Type B pancreatic cell (in vitro differentiated cells): ENCODE results near the gene FLNB. TPM values are rescaled to one million over a fixed set of nuclear protein-coding genes. Genes with fewer than 3 reads are reported as not detected.
A peak's percentile ranks its signal among the peaks of the same experiment; 100 is the strongest.

Experiments used
- DNase-seq: peaks from one replicate; pipeline ENCODE4 v3.0.0; 2021; ENCODE audit warnings: mixed read lengths; ENCODE audit not compliant: unreplicated experiment; ENCODE audit errors: extremely low spot score
- H3K27ac Mint-ChIP-seq: 2 replicates; pipeline ENCODE4 v1.8.0; 2021; ENCODE audit warnings: mild to moderate bottlenecking, mixed read lengths
- H3K27me3 Mint-ChIP-seq: 2 replicates; pipeline ENCODE4 v1.8.0; 2021; ENCODE audit warnings: mixed read lengths
- H3K36me3 Mint-ChIP-seq: 2 replicates; pipeline ENCODE4 v1.8.0; 2021; ENCODE audit warnings: mixed read lengths
- H3K4me1 Mint-ChIP-seq: one replicate; pipeline ENCODE4 v1.8.0; 2021; ENCODE audit warnings: mixed read lengths; ENCODE audit not compliant: unreplicated experiment
- H3K4me3 Mint-ChIP-seq: 2 replicates; pipeline ENCODE4 v1.8.0; 2021; ENCODE audit warnings: mild to moderate bottlenecking, mixed read lengths
- H3K9me3 Mint-ChIP-seq: 2 replicates; pipeline ENCODE4 v1.8.0; 2021; ENCODE audit warnings: mixed read lengths
- CTCF ChIP-seq: fragments of 200-600 bp; sonication (generic); conservative IDR thresholded peaks from 2 replicates; pipeline ENCODE4 v1.5.0; 2021; ENCODE audit warnings: antibody characterized with exemption, mild to moderate bottlenecking
- total RNA-seq: library from RNA; stranded (reverse); gene quantifications from 2 replicates; pipeline ENCODE4 v1.2.1, GENCODE V29; 2021; ENCODE audit warnings: low replicate concordance

Gene FLNB
- total RNA-seq, 1 donor from 2014 or later, result 204 TPM

DNA sequence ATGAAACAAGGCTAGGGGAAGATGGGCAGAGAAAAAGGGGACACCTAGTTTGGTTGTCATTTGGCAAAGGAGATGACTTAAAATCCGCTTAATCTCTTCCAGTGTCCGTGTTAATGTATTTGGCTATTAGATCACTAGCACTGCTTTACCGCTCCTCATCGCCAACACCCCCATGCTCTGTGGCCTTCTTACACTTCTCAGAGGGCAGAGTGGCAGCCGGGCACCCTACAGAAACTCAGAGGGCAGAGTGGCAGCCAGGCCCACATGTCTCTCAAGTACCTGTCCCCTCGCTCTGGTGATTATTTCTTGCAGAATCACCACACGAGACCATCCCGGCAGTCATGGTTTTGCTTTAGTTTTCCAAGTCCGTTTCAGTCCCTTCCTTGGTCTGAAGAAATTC lies 162.9 kb downstream of the FLNB start:
- no peak for DNase-seq
- peak overlapping the region; percentile 16 for H3K4me3 Mint-ChIP-seq
- TF ChIP-seq CTCF, result no peak
- peaks cover 25% of the 10 kb centered on the region for H3K4me1 Mint-ChIP-seq
- no peaks in the 10 kb centered on the region for H3K27me3 Mint-ChIP-seq
- H3K27ac Mint-ChIP-seq, result no peak overlapping the region
- peaks cover 19% of the 10 kb centered on the region for H3K36me3 Mint-ChIP-seq
- H3K9me3 Mint-ChIP-seq, result no peaks in the 10 kb centered on the region

GRCh38 chr3:58173029-58173668 lies 164.9 kb downstream of the FLNB start:
- no peak for DNase-seq
- Mint-ChIP-seq H3K4me1 (peaks cover 25% of the 10 kb centered on the region), H3K27me3 (no peaks in the 10 kb centered on the region), H3K9me3 (no peaks in the 10 kb centered on the region), H3K27ac (peak overlapping the region; percentile 86), H3K36me3 (peaks cover 16% of the 10 kb centered on the region), H3K4me3 (peak overlapping the region; percentile 20)
- no peak for TF ChIP-seq CTCF

GRCh38 chr3:58173669-58174398 lies 165.6 kb downstream of the FLNB start:
- Mint-ChIP-seq H3K4me3 (peak overlapping the region; percentile 55), H3K4me1 (peaks cover 25% of the 10 kb centered on the region), H3K27ac (peak overlapping the region; percentile 86), H3K27me3 (no peaks in the 10 kb centered on the region), H3K36me3 (peaks cover 15% of the 10 kb centered on the region), H3K9me3 (no peaks in the 10 kb centered on the region)
- TF ChIP-seq CTCF, result peak; percentile 46
- DNase-seq, result no peak

GRCh38 chr3:58175187-58175436 lies 166.9 kb downstream of the FLNB start:
- Mint-ChIP-seq H3K27me3 (no peaks in the 10 kb centered on the region), H3K36me3 (peaks cover 9% of the 10 kb centered on the region), H3K4me1 (peaks cover 25% of the 10 kb centered on the region), H3K4me3 (peak overlapping the region; percentile 50), H3K27ac (peak overlapping the region; percentile 86), H3K9me3 (no peaks in the 10 kb centered on the region)
- no peak for DNase-seq
- TF ChIP-seq CTCF, result no peak

DNA sequence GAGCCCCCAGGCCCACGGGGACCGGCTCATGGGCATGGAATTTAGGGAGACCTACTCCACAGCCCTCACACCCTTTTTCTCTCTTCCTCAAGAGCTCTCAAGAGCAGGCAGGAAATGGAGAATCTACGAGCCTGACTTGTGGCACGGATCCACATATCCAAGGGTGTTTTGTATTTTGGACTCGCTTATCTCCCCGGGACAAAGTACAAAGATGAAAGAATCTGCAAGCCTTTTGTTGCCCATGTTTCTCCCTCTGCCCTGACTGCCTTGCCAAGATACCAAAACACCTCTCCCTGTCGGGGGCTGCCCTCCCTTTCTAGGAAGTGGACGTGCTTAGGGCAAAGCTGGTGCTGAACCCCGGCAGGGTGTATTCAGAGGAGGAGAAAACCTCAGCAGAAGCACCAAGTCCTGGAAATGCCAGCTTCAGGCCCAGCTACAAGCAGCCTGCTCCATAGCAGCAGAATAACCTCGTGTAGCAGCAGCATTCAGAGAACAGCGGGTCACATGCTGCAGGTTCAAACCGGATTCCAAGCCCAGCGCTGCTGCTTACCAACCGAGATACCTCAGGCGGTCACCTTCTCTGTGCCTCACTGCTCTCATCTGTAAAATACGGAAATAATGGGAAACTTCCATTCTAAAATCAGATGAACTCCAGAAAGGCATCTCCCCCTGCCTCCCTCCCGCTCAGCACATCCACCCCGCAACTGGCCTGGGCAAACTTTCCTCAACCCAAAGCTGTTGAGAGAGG lies 167.4 kb downstream of the FLNB start:
- Mint-ChIP-seq H3K9me3 (no peaks in the 10 kb centered on the region), H3K27ac (peak overlapping the region; percentile 86), H3K4me1 (peaks cover 25% of the 10 kb centered on the region), H3K4me3 (peak overlapping the region; percentile 50), H3K27me3 (no peaks in the 10 kb centered on the region), H3K36me3 (peaks cover 9% of the 10 kb centered on the region)
- no peak for DNase-seq
- TF ChIP-seq CTCF, result no peak
